Neural progenitor cell (in vitro differentiated cells): ENCODE measurements around the gene NR3C2.

Experiments
- CTCF ChIP-seq: fragments of 200-600 bp; sonication (generic); IDR thresholded peaks from 2 replicates; pipeline ENCODE4 v1.5.1; 2017; ENCODE audit warnings: antibody characterized with exemption, mild to moderate bottlenecking
- EZH2 ChIP-seq: fragments of 200-600 bp; sonication (generic); IDR thresholded peaks from 2 replicates; pipeline ENCODE4 v1.6.1; 2017; ENCODE audit warnings: antibody characterized with exemption, mild to moderate bottlenecking, moderate library complexity
- EZH2phosphoT487 ChIP-seq: fragments of 200-600 bp; sonication (generic); IDR thresholded peaks from 2 replicates; pipeline ENCODE4 v1.6.1; 2017; ENCODE audit warnings: antibody characterized with exemption

GRCh38 chr4:148079961-148080360, 362.3 kb downstream of the NR3C2 start:
- TF ChIP-seq CTCF, result no peak
- TF ChIP-seq EZH2, result no peak
- no peak for TF ChIP-seq EZH2phosphoT487
